Heart left ventricle (tissue), 13 donors: ENCODE results near the gene REEP1.

Source experiments
- CTCF ChIP-seq, 12 donors: fragments of 200-600 bp; sonication (generic) in 4 of 12; IDR thresholded peaks; one replicate each; pipeline versions ENCODE4 v1.5.0 to v1.8.0; 2018 to 2022; ENCODE audit warnings: antibody characterized with exemption in 12 of 12, mild to moderate bottlenecking in 5 of 12
- POLR2A ChIP-seq, 2 donors: fragments of 450-650 bp; IDR thresholded peaks; one replicate each; pipeline ENCODE4 v1.6.1; 2017; ENCODE audit warnings: antibody characterized with exemption in 2 of 2, mild to moderate bottlenecking in 2 of 2, moderate library complexity in 2 of 2
- donor health status: ischemic (EF 13 %, LVEDD 7.1; RV severe dilation, severe dysfunction).
- donor health status: DM: no; HTN: yes; CAD: no.
- donor health status: DM: no; HTN: no; CAD: no.
- donor health status: ischemic (EF 25% LVEDD 6.9; RV normal size, moderate dysfunction).
- donor health status: ischemic (EF 25% LVEDD 5.7; RV mildly dilated, moderate dysfunction).
- donor health status: ischemic (EF 35%, LVEDD 5.7; RV mildly dilated, moderate dysfunction).
- donor health status: nonischemic (EF 11% LVEDD 7.7; RV severe dilation, severe dysfunction).
- donor health status: DM: yes; HTN: yes; CAD: no.
- donor health status: PGD.
- donor health status: ischemic (EF 29% LVEDD 5.4; RV normal size, mild dysfunction).
- donor health status: nonischemic (EF 23%, LVEDD 6.1; RV moderate dilation, normal function).

GRCh38 chr2:86243950-86244733 is 93.3 kb downstream of the REEP1 start:
- TF ChIP-seq CTCF (IDR thresholded peaks at IDR 0.05) (peak in 1 of 12 donors; percentile 21), POLR2A (IDR thresholded peaks at IDR 0.05) (no peak)
